ENCODE data around the gene PEX11B.

DNA sequence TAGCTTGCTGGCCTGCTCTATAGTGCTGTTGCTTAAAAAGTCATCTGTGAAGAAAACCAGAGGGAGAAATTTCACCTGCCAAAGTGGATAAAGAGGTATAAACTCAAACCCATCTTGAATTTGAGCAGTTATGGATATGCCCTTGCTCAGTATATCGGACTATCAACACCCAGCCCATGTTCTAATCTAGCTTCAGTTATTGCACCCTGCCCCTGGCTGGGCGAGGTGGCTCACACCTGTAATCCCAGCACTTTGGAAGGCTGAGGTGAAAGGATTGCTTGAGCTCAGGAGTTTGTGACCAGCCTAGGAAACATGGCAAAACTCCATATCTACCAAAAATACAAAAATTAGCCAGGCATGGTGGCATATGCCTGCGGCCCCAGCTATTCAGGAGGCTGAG is 26.0 kb upstream of the PEX11B start:
- TF ChIP-seq, protein P1, sequence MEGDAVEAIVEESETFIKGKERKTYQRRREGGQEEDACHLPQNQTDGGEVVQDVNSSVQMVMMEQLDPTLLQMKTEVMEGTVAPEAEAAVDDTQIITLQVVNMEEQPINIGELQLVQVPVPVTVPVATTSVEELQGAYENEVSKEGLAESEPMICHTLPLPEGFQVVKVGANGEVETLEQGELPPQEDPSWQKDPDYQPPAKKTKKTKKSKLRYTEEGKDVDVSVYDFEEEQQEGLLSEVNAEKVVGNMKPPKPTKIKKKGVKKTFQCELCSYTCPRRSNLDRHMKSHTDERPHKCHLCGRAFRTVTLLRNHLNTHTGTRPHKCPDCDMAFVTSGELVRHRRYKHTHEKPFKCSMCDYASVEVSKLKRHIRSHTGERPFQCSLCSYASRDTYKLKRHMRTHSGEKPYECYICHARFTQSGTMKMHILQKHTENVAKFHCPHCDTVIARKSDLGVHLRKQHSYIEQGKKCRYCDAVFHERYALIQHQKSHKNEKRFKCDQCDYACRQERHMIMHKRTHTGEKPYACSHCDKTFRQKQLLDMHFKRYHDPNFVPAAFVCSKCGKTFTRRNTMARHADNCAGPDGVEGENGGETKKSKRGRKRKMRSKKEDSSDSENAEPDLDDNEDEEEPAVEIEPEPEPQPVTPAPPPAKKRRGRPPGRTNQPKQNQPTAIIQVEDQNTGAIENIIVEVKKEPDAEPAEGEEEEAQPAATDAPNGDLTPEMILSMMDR (IDR thresholded peaks at IDR 0.05): no peak
- TF ChIP-seq POLR2A (IDR thresholded peaks at IDR 0.05): no peak
